ENCODE measurements around the gene PDE8B. TPM values are rescaled to one million over a fixed set of nuclear protein-coding genes. Genes with fewer than 3 reads are reported as not detected.

PDE8B gene
- total RNA-seq, 1 donor from 2014 or later = 0.33 TPM

- no peak for TF ChIP-seq CTCF (IDR thresholded peaks at IDR 0.05; ENCODE audit: insufficient read depth, low read length, poor library complexity, severe bottlenecking)
- no peak overlapping the region for H3K4me3 ChIP-seq (ENCODE audit: low read depth, low read length)
- H3K27me3 ChIP-seq (ENCODE audit: control insufficient read depth, insufficient read depth, low read length) = peaks cover 2% of the 10 kb centered on the region
- no peaks in the 10 kb centered on the region for H3K36me3 ChIP-seq (ENCODE audit: control insufficient read depth, insufficient read depth, low read length)
- DNase-seq (ENCODE audit: low read depth) = no peak
These were observed 15.1 kb downstream of the PDE8B start for GRCh38 chr5:77225531-77225930.

GRCh38 chr5:77229887-77230286 lies 19.4 kb downstream of the PDE8B start:
- H3K27me3 ChIP-seq (ENCODE audit: control insufficient read depth, insufficient read depth, low read length) = no peaks in the 10 kb centered on the region
- no peak for DNase-seq (ENCODE audit: low read depth)
- TF ChIP-seq CTCF (IDR thresholded peaks at IDR 0.05; ENCODE audit: insufficient read depth, low read length, poor library complexity, severe bottlenecking) = no peak
- no peak overlapping the region for H3K4me3 ChIP-seq (ENCODE audit: low read depth, low read length)
- no peaks in the 10 kb centered on the region for H3K36me3 ChIP-seq (ENCODE audit: control insufficient read depth, insufficient read depth, low read length)

- no peaks in the 10 kb centered on the region for H3K36me3 ChIP-seq (ENCODE audit: control insufficient read depth, insufficient read depth, low read length)
- DNase-seq (ENCODE audit: low read depth) = no peak
- no peaks in the 10 kb centered on the region for H3K27me3 ChIP-seq (ENCODE audit: control insufficient read depth, insufficient read depth, low read length)
- no peak for TF ChIP-seq CTCF (IDR thresholded peaks at IDR 0.05; ENCODE audit: insufficient read depth, low read length, poor library complexity, severe bottlenecking)
- H3K4me3 ChIP-seq (ENCODE audit: low read depth, low read length) = no peak overlapping the region
These were observed 20.4 kb downstream of the PDE8B start for GRCh38 chr5:77230727-77231470.

GRCh38 chr5:77231471-77232138 lies 21.1 kb downstream of the PDE8B start:
- DNase-seq (ENCODE audit: low read depth) = no peak
- no peaks in the 10 kb centered on the region for H3K27me3 ChIP-seq (ENCODE audit: control insufficient read depth, insufficient read depth, low read length)
- H3K36me3 ChIP-seq (ENCODE audit: control insufficient read depth, insufficient read depth, low read length) = no peaks in the 10 kb centered on the region
- no peak for TF ChIP-seq CTCF (IDR thresholded peaks at IDR 0.05; ENCODE audit: insufficient read depth, low read length, poor library complexity, severe bottlenecking)
- no peak overlapping the region for H3K4me3 ChIP-seq (ENCODE audit: low read depth, low read length)

- no peaks in the 10 kb centered on the region for H3K36me3 ChIP-seq (ENCODE audit: control insufficient read depth, insufficient read depth, low read length)
- no peak for TF ChIP-seq CTCF (IDR thresholded peaks at IDR 0.05; ENCODE audit: insufficient read depth, low read length, poor library complexity, severe bottlenecking)
- H3K4me3 ChIP-seq (ENCODE audit: low read depth, low read length) = no peak overlapping the region
- DNase-seq (ENCODE audit: low read depth) = no peak
- H3K27me3 ChIP-seq (ENCODE audit: control insufficient read depth, insufficient read depth, low read length) = no peaks in the 10 kb centered on the region
These were observed 22.3 kb downstream of the PDE8B start for GRCh38 chr5:77232574-77233358.

Data from kidney epithelial cell (primary cell).